ENCODE data around the gene ZNF846.

DNA sequence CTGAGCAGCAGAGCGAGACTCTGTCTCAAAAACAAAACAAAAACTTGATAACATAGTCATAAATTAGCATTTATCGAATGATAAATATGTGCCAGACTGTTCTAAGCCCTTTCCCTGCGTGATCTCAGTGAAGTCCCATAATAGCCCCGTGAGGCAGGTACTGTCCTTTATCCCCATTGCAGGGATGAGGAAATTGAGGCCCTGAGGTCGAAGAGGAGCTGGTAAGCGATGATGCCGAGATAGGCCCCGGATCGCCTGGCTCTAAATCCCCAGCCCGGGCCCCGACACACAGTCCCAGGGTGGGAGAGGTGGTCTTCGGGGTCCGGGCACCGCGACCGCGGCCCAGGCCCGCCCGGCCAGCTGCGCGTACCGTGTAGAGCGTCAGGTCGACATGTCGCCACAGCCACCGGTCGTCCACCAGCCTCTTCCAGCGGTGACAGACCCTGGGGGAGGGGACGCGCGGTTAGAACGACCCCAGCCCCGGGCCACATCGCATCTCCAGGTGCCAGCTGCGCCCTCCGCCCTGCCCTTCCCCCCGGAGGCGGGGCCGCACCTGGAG lies 49.7 kb upstream of the ZNF846 start:
- TF ChIP-seq, protein P1, sequence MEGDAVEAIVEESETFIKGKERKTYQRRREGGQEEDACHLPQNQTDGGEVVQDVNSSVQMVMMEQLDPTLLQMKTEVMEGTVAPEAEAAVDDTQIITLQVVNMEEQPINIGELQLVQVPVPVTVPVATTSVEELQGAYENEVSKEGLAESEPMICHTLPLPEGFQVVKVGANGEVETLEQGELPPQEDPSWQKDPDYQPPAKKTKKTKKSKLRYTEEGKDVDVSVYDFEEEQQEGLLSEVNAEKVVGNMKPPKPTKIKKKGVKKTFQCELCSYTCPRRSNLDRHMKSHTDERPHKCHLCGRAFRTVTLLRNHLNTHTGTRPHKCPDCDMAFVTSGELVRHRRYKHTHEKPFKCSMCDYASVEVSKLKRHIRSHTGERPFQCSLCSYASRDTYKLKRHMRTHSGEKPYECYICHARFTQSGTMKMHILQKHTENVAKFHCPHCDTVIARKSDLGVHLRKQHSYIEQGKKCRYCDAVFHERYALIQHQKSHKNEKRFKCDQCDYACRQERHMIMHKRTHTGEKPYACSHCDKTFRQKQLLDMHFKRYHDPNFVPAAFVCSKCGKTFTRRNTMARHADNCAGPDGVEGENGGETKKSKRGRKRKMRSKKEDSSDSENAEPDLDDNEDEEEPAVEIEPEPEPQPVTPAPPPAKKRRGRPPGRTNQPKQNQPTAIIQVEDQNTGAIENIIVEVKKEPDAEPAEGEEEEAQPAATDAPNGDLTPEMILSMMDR (IDR thresholded peaks at IDR 0.05), result no peak
- TF ChIP-seq POLR2AphosphoS5 (IDR thresholded peaks at IDR 0.05) (no peak), POLR2A (IDR thresholded peaks at IDR 0.05) (no peak)

All from gastroesophageal sphincter (tissue), 3 donors.